Measurements from ENCODE around the gene CREG2.

DNA sequence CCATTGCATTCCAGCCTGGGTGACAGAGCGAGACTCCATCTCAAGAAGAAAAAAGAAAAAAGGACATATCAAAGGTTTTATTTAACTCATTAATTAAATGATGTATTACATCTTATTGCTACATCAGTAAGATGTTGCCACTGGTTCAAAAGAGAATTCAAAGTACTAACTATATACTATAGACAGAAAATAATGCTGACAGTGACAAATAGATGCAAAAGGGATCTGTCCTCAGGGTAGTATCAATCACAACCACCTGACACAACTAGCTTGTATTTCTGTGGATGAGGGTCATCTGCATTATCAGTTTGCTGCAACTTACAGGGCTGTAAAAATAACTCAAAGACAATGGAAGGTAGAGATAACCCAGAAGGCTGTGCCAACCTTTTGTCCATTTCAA is 16.4 kb upstream of the CREG2 start:
- TF ChIP-seq POLR2A (IDR thresholded peaks at IDR 0.05) = no peak
- TF ChIP-seq, protein P1, sequence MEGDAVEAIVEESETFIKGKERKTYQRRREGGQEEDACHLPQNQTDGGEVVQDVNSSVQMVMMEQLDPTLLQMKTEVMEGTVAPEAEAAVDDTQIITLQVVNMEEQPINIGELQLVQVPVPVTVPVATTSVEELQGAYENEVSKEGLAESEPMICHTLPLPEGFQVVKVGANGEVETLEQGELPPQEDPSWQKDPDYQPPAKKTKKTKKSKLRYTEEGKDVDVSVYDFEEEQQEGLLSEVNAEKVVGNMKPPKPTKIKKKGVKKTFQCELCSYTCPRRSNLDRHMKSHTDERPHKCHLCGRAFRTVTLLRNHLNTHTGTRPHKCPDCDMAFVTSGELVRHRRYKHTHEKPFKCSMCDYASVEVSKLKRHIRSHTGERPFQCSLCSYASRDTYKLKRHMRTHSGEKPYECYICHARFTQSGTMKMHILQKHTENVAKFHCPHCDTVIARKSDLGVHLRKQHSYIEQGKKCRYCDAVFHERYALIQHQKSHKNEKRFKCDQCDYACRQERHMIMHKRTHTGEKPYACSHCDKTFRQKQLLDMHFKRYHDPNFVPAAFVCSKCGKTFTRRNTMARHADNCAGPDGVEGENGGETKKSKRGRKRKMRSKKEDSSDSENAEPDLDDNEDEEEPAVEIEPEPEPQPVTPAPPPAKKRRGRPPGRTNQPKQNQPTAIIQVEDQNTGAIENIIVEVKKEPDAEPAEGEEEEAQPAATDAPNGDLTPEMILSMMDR (IDR thresholded peaks at IDR 0.05) = no peak
